GM18526 (cell line): Measurements from ENCODE around the gene SMARCD1.

Experiments
- POLR2A ChIP-seq: IDR thresholded peaks from 3 replicates; pipeline ENCODE4 v1.6.1; 2011; ENCODE audit not compliant: insufficient read length; ENCODE audit errors: extremely low read depth

SMARCD1 gene

DNA sequence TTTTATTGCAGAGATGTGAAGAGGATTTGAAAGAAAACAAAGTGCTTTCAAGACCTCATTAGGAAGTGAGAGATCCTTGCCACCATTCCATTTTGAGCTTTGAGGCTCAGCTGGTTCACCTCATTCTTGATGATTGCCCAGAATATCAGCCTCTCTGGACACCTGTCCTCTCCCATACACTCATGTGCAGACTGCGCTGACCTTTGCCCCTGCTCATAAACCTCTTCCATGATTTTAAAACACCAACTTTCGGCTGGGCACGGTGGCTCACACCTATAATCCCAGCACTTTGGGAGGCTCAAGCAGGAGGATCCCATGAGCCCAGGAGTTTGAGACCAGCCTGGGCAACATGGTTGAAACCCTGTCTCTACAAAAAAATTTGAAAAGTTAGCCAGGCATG lies 35.8 kb downstream of the SMARCD1 start:
- no peak for TF ChIP-seq POLR2A

DNA sequence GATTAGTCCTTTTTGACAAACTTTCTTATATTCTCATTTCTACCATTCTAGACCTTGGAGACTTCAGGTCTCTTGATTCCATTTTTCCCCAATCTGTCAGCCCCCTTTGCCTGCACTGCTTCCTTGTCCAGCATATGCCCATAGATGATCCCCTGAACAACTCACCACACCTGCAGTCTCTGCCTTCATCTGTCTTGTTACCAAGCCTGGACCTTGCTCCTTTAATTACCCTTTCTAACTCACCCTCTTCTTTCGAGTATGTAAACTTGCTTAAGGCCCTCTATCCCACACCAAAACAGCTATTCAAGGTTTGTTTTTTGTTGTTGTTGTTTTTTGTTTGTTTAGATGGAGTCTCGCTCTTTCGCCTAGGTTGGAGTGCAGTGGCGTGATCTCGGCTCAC lies 36.5 kb downstream of the SMARCD1 start:
- no peak for TF ChIP-seq POLR2A

DNA sequence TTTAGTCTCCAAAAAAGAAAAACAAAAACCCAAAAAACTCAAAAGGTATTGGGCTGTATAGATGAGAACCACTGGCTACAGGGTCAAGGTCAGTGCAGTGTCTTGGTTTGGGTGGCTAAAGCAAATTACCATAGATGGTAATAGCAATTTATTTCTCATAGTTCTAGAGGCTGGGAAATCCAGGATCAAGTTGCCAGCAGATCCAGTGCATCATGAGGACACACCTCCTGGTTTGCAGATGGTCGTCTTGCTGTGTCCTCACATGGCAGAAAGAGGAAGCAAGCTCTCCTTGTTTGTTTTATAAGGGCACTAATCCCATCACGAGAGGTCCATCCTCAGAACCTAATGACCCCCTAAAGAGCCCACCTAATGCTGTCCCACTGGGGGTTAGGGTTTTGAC lies 38.1 kb downstream of the SMARCD1 start:
- TF ChIP-seq POLR2A, result no peak

DNA sequence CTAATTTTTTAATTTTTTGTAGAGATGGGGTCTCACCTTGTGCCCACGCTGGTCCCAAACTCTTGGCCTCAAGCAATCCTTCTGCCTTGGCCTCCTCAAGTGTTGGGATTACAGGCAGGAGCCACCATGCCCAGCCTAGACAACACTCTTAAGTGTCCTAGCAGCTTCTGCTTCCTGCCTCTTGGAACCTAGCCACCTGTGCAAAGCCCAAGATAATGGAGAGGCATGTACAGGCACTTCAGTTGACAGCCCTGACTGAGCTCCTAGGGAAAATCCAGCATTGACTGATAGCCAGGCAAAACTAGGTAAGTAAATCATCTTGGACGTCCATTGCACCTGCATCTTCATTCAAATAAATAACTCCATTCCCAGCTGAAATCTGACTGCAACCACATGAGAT lies 42.4 kb downstream of the SMARCD1 start:
- no peak for TF ChIP-seq POLR2A

DNA sequence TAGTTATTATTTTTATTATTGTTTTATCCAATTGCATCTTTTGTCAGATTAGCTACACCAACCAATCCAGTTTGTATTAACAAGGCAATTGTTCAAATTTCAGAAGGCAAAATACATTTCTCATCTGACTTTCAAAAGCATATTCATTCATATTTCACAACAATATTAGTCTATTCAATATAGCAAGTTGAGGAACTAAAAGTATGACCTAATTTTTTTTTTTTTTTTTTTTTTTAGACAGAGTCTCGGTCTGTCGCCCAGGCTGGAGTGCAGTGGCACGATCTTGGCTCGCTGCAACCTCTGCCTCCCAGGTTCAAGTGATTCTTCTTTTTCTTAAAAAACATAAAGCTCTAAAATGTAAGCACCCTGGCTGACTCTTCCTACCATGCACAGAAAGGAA lies 44.1 kb downstream of the SMARCD1 start:
- TF ChIP-seq POLR2A, result no peak

DNA sequence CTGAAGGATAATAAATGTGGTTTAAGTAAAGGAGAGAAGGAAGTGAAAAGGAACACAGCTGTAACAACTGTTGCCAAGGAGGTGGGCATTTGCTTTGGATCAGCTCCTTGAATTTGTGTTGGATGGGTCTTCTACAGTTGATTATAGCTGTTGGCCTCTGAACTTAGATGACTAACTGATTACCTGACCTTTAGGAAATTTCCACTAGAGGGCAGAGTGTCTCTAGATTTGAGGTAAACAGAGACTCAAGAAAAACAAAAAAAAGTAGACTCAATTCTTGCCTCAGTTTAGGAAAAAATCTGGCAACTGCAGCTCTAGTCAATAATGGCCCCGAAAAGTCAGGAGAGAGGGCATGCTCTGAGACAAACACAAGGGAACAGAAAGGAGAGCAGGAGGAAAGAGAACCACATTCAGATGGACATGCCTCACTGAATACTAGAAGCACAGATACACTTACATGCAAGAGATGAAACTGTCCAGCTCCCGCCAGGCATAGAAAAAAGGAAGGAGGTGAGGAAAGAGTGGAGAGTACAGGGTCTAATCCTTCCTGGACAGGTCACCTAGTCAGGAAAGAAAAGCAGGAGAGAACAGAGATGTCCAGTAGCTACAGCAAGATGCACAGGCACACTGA lies 47.5 kb downstream of the SMARCD1 start:
- TF ChIP-seq POLR2A, result no peak

DNA sequence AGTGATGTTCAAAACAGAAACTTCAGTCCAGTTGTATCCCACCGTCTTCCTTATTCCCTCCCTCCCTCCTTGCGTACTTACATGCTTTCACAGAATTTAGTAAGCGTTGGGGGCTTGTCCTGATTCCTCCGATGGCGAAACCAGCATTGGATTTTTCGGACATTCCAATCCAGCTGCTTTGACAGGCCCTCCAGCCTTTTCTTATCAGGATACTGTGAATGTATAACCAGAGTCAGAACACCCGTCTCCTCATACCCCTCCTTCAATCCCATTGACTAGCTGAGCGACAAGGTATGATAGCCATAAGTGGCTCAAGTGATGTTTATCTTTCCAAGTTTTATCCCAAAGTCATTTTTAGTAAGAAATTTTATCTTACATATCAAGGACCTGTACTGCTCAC lies 57.9 kb downstream of the SMARCD1 start:
- no peak for TF ChIP-seq POLR2A

DNA sequence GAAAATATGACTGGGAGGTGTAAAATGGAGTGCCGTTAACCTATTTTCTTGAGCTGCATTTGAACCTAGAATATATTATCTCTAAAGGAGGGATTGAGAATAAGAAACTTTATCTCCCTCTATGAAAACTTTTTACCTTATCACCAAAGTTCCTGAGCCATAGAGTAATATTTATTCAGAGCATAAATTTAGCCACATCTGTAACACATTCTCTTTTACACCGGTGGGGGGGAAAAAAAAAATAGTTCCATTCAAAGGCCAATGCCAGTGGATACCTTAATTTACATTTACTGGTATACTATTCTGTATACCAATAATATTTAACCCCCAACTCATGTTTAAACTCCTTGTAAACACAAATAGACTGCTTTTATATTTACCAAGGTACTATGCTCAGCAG lies 60.3 kb downstream of the SMARCD1 start:
- no peak for TF ChIP-seq POLR2A

DNA sequence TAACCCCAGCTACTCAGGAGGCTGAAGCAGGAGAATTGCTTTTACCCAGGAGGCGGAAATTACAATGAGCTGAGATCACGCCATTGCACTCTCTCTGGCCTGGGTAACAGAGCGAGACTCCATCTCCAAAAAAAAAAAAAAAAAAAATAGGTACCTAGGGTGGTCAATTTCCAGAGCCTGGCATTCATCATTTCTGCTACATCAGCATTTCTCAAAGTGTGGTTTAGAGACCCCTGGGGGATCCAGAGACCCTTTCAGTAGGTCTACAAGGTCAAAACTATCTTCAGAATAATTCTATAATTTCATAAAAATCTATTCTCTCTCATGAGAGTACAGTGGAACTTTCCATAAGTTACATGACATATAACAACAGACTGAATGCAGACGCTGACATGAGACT lies 62.1 kb downstream of the SMARCD1 start:
- no peak for TF ChIP-seq POLR2A

DNA sequence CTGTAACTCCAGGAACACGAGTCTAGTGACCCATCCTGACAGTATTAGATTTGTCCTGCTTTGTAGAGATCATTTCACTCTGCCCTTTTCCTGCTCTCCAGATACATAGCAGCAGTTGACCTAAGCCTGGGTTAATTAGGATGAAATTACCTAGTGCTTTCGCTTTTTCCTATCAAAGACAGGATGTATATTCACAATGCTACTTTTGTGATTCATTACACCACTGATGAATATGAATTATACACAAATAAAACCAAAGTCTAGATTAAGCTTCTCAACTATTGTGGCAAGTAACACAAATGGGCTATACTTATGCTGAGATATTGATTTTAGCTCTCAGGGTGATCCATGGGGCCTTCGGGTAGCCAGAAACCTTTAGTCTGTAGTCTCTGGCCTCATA lies 64.2 kb downstream of the SMARCD1 start:
- no peak for TF ChIP-seq POLR2A
